Placental pericyte (primary cell): ENCODE data around the gene DOP1A. TPM values are rescaled to one million over a fixed set of nuclear protein-coding genes. Genes with fewer than 3 reads are reported as not detected.

Source experiments
- total RNA-seq: library from RNA; depleted of rRNA; stranded (reverse); fragments of >200 nt; gene quantifications from 2 replicates; pipeline ENCODE4 v1.2.3, GENCODE V29; 2012

The DOP1A gene, protein sequence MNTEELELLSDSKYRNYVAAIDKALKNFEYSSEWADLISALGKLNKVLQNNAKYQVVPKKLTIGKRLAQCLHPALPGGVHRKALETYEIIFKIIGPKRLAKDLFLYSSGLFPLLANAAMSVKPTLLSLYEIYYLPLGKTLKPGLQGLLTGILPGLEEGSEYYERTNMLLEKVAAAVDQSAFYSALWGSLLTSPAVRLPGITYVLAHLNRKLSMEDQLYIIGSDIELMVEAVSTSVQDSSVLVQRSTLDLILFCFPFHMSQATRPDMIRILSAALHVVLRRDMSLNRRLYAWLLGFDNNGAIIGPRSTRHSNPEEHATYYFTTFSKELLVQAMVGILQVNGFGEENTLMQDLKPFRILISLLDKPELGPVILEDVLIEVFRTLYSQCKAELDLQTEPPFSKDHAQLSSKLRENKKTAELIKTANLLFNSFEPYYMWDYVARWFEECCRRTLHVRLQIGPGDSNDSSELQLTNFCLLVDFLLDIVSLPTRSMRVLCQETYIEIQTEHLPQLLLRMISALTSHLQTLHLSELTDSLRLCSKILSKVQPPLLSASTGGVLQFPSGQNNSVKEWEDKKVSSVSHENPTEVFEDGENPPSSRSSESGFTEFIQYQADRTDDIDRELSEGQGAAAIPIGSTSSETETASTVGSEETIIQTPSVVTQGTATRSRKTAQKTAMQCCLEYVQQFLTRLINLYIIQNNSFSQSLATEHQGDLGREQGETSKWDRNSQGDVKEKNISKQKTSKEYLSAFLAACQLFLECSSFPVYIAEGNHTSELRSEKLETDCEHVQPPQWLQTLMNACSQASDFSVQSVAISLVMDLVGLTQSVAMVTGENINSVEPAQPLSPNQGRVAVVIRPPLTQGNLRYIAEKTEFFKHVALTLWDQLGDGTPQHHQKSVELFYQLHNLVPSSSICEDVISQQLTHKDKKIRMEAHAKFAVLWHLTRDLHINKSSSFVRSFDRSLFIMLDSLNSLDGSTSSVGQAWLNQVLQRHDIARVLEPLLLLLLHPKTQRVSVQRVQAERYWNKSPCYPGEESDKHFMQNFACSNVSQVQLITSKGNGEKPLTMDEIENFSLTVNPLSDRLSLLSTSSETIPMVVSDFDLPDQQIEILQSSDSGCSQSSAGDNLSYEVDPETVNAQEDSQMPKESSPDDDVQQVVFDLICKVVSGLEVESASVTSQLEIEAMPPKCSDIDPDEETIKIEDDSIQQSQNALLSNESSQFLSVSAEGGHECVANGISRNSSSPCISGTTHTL (N-terminal part only)
- total RNA-seq = 10.9 and 19.9 TPM in 2 replicates

DNA sequence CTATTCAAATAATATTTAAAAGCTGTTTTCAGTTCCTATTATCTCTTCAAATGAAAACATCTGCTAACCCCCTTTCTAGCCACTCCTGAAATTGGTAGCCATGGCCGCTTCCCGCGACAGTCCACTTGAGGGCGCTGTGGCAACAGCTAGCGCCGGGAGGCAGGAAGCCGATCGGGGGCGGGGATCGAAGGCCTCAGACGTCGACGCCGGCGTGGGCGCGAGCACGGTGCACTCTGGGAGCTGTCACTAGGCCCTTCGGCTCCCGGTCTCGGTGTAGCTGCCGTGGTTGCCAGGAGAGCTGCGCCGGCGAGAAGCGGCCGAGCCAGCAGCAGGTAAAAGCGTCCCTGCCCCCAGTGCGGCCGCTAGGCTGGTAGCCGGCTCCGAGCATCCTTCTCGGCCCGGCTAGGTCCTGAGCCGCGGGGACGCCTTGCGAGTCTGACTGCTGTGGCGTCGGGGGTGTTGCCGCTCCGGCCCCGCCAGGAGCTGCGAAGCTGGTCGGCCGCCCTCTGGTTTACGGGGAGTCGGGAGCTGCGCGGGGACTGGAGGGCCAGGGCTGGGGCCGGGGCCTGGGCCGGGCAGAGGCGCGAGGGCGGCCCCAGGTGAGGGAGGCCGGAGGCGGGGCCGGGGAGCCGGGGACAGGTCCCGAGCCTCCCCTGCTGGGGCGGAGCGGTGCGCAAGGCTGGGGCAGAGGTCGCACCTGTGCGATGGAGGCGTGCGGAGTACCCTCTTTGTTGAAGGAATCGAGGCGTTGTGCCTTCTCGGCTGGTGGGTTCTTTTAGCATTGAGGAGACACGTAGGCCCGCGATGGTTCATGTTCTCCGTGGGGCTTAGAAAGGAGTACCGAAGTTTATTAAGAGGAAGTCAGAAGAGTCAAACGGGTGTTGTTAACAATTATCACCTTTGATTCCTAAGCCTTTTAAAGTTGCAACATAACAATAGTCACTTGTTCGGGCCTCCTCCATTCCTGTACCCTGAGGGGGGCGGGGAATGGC lies at the start of gene DOP1A:
TSS of gene DOP1A (plus strand) at position 224 of the 992 bp plus-strand sequence. CDS start 29,307 bp downstream, outside the sequence.

DNA sequence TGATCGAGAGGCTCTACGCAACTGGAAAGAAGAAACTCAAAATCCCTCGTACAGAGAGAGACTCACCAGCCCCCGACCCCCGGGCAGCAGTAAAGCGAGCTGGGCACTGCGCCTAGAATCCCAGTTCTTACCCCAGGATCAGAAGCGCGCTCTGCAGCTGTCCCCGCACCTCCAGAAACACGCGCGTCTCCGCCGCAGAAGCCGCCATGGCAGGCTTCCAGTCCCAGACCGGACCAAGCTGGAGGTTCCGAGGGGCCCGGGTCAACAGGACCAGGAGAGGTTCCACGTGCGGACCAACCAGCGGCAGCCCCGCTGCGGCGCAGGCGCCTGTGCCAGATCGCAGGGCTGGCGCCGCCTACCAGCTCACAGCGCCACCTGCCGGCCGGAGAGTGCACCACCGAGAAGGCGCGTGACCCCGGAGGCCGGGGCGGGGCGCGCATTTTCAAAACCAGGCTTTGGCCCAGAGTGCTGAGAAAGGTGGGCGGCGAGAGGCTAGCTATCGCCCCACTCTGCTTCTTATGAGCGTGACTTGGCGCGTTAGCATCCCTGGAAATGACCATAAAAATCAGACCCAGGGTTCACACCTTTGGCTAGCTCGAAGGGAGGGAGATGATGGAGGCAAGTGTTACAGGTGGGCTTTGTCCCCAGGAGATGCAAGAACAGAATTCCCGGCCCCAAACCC lies 1.8 kb upstream of the DOP1A start, which contains the start of gene UBE3D:
TSS of gene UBE3D (minus strand) at position 331 of the 682 bp plus-strand sequence. CDS start at position 208, 123 bp downstream.

DNA sequence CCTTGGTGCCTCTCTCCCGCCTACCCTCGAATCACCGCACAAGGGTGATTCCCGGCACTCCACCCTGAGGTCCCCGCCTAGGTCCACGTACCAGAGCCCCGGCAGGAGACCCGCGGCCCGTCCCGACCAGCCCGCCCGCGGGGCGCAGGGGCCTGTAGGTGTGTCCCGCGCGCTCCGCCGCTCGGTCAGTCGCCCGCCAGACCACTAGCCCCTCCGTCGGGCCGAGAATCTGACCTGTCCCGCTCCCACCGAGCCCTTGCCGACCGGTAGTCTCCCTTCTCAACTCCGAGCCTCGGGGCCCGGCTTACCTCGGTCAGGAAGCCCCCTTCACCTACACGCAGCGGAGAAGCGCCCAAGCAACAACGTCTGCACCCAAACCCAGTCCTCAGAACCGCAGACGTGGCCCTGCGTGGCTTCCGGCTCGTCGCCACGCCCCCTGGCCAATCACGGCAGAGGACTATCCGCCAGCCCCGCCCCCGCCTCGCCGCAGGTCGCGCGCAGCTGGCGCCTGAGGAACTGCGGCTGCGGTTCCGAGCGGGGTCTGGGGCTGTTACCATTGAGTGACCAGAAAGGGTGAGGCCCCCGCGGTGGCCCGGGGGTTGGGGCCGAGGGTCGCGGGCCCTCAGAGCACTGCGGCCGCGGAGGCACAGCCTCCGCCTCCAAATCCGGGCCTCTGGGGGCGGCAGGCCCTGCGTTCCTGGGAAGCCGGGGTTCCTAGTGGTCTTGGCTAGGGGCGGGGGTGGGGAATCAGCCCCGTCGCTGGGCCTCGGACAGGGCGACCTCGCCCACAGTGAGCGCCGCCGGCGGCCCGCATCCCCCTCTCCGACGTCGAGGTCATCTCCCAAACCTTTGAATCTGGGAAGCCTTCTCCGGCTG lies 125.6 kb downstream of the DOP1A start, which contains the start of the genes PGM3 and RWDD2A:
TSS of gene PGM3 (minus strand) at position 395 of the 876 bp plus-strand sequence. CDS start 2,253 bp downstream, outside the sequence.
TSS of gene RWDD2A (plus strand) at position 487 of the 876 bp plus-strand sequence. CDS start 1,095 bp downstream, outside the sequence.

Other genes starting within 250 kb of the DOP1A start
- 5.7 and 9.2 TPM in 2 replicates for gene UBE3D, start 1.8 kb upstream of the DOP1A start, total RNA-seq
- gene PGM3, start 125.6 kb downstream of the DOP1A start, total RNA-seq = 120 and 230 TPM in 2 replicates
- gene RWDD2A, start 125.7 kb downstream of the DOP1A start, total RNA-seq = 2.7 and 8.1 TPM in 2 replicates